Fibroblast of lung (primary cell): ENCODE measurements around the gene NPC1L1. TPM values are rescaled to one million over a fixed set of nuclear protein-coding genes. Genes with fewer than 3 reads are reported as not detected.

ENCODE experiments used
- DNase-seq, 2 donors: peaks; one replicate each; pipeline versions ENCODE4 v3.0.0 to v3.0.0-alpha.2; 2010; ENCODE audit warnings: low read depth in 2 of 2
- H2AFZ ChIP-seq: 2 replicates; pipeline ENCODE4 v1.5.1; 2012; ENCODE audit warnings: low read length, control low read depth, inconsistent platforms
- H3K27ac ChIP-seq: 2 replicates; pipeline ENCODE4 v1.5.1; 2011; ENCODE audit warnings: low read length, control low read depth; ENCODE audit not compliant: insufficient read depth
- H3K27me3 ChIP-seq: 2 replicates; pipeline ENCODE4 v1.5.1; 2011; ENCODE audit warnings: mild to moderate bottlenecking, low read length; ENCODE audit not compliant: control insufficient read depth, insufficient read depth
- H3K36me3 ChIP-seq: 2 replicates; pipeline ENCODE4 v1.5.1; 2011; ENCODE audit warnings: low read length; ENCODE audit not compliant: control insufficient read depth, insufficient read depth
- H3K4me1 ChIP-seq: 2 replicates; pipeline ENCODE4 v1.5.1; 2011; ENCODE audit warnings: low read length; ENCODE audit not compliant: control insufficient read depth, insufficient read depth; ENCODE audit errors: extremely low read depth
- H3K4me2 ChIP-seq: 2 replicates; pipeline ENCODE4 v1.5.1; 2011; ENCODE audit warnings: low read length, control low read depth; ENCODE audit not compliant: insufficient read depth; ENCODE audit errors: extremely low read depth
- H3K4me3 ChIP-seq, 4 experiments: fragments of 200-600 bp in 1 of 4; sonication (generic) in 1 of 4; replicated peaks in 1 of 4; 2 replicates each; pipeline ENCODE4 v1.5.1; 2011 to 2016; ENCODE audit warnings: low read length in 4 of 4, low read depth in 3 of 4, mild to moderate bottlenecking in 3 of 4, control low read depth in 2 of 4, inconsistent platforms in 1 of 4, mixed read lengths in 1 of 4; ENCODE audit not compliant: insufficient read depth in 1 of 4; ENCODE audit errors: control extremely low read depth in 1 of 4
- H3K79me2 ChIP-seq: 2 replicates; pipeline ENCODE4 v1.5.1; 2012; ENCODE audit warnings: mild to moderate bottlenecking, low read length, inconsistent platforms; ENCODE audit not compliant: control insufficient read depth, insufficient read depth
- H3K9ac ChIP-seq: 2 replicates; pipeline ENCODE4 v1.5.1; 2011; ENCODE audit warnings: mild to moderate bottlenecking, low read length, control low read depth; ENCODE audit not compliant: insufficient read depth
- H3K9me3 ChIP-seq: 2 replicates; pipeline ENCODE4 v1.5.1; 2012; ENCODE audit warnings: low read depth, low read length; ENCODE audit not compliant: control insufficient read depth, insufficient read depth
- H4K20me1 ChIP-seq: 2 replicates; pipeline ENCODE4 v1.5.1; 2011; ENCODE audit warnings: low read length; ENCODE audit not compliant: control insufficient read depth, insufficient read depth; ENCODE audit errors: extremely low read depth
- EZH2 ChIP-seq: IDR thresholded peaks from 2 replicates; pipeline ENCODE4 v1.5.1; 2012; ENCODE audit warnings: low read length, control low read depth, mild to moderate bottlenecking; ENCODE audit errors: missing control alignments
- polyA plus RNA-seq, 2 donors: library from polyadenylated mRNA; depleted of rRNA in 1 of 2; stranded (reverse) in 1 of 2; unstranded in 1 of 2; fragments of >200 nt; gene quantifications; 2 replicates each; pipeline ENCODE4 v1.2.1, GENCODE V29; 2011 to 2012; ENCODE audit warnings: missing spikeins in 1 of 2
- total RNA-seq: library from RNA; depleted of rRNA; stranded (reverse); fragments of >200 nt; gene quantifications from 2 replicates; pipeline ENCODE4 v1.2.1, GENCODE V29; 2014
- TF ChIP-seq, protein P1 (sequence below), 2 donors: IDR thresholded peaks in 1 of 2; conservative IDR thresholded peaks in 1 of 2; 1 replicate in 1 of 2; 2 replicates in 1 of 2; pipeline ENCODE4 v1.5.1; 2011 to 2012; ENCODE audit warnings: low read length in 2 of 2, control low read depth in 1 of 2, inconsistent platforms in 1 of 2, low read depth in 1 of 2, mild to moderate bottlenecking in 1 of 2

The NPC1L1 gene
- total and polyA plus RNA-seq, 2 donors (not counting 1 experiment from before 2014, with no cell fraction given): under 0.01 to 0.05 TPM

DNA sequence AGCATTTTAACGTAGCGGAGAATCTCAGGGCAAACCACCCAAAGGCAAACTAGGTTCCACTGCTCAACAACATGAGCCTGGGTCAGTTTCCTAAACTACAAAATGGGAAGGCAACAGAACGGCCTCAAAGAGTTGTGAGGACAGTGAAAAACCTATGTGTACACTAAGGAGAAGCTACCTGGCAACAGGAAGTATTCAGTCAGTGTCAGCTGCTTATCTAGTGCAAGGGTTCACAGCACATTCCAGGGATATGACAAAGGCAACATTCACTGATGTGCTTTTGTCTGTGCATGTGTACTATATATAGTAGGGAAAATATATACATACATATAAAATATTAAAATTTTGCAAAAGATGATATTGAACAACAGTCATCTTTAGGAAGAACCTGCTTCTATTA lies 67.8 kb downstream of the NPC1L1 start:
- Histone ChIP-seq H2AFZ (no peak overlapping the region), H3K4me3 (no peak overlapping the region), H3K4me2 (no peak overlapping the region), H3K36me3 (peaks cover 7% of the 10 kb centered on the region), H3K9ac (no peak overlapping the region), H3K9me3 (no peaks in the 10 kb centered on the region), H3K79me2 (peaks cover 31% of the 10 kb centered on the region), H3K27me3 (no peaks in the 10 kb centered on the region), H3K27ac (no peak overlapping the region), H3K4me1 (no peaks in the 10 kb centered on the region), H4K20me1 (no peaks in the 10 kb centered on the region)
- DNase-seq: peak in 1 of 2 donors; percentile 49
- TF ChIP-seq EZH2: no peak
- TF ChIP-seq, protein P1, sequence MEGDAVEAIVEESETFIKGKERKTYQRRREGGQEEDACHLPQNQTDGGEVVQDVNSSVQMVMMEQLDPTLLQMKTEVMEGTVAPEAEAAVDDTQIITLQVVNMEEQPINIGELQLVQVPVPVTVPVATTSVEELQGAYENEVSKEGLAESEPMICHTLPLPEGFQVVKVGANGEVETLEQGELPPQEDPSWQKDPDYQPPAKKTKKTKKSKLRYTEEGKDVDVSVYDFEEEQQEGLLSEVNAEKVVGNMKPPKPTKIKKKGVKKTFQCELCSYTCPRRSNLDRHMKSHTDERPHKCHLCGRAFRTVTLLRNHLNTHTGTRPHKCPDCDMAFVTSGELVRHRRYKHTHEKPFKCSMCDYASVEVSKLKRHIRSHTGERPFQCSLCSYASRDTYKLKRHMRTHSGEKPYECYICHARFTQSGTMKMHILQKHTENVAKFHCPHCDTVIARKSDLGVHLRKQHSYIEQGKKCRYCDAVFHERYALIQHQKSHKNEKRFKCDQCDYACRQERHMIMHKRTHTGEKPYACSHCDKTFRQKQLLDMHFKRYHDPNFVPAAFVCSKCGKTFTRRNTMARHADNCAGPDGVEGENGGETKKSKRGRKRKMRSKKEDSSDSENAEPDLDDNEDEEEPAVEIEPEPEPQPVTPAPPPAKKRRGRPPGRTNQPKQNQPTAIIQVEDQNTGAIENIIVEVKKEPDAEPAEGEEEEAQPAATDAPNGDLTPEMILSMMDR (conservative IDR thresholded peaks at IDR 0.05 in 1 of 2, IDR thresholded peaks at IDR 0.05 in 1 of 2; ENCODE audit: low read depth in 1 of 2, low read length in 2 of 2): no peak

DNA sequence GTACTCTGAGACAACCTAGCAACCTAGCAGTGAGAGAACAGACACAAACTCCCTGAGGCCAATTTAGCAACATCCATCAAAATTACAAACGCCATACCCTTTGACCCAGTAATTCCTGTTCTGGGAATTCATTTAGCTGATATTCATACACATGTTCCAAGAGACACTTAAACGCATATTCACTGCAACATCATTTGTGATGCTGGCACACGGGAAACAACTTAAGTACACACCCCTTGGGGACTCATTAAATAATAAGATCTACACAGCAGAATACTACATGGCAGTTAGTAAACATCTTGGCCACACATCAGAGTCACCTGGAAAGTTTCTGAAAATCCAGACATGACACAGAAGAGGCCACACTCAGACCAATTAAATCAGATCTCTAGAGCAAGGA lies 68.3 kb downstream of the NPC1L1 start:
- Histone ChIP-seq H3K4me3 (no peak overlapping the region), H3K4me2 (no peak overlapping the region), H3K36me3 (peaks cover 7% of the 10 kb centered on the region), H3K9me3 (no peaks in the 10 kb centered on the region), H3K4me1 (no peaks in the 10 kb centered on the region), H3K9ac (no peak overlapping the region), H4K20me1 (no peaks in the 10 kb centered on the region), H2AFZ (no peak overlapping the region), H3K27me3 (no peaks in the 10 kb centered on the region), H3K79me2 (peaks cover 31% of the 10 kb centered on the region), H3K27ac (no peak overlapping the region)
- no peak for TF ChIP-seq EZH2
- TF ChIP-seq, protein P1 (conservative IDR thresholded peaks at IDR 0.05 in 1 of 2, IDR thresholded peaks at IDR 0.05 in 1 of 2; ENCODE audit: low read depth in 1 of 2, low read length in 2 of 2): no peak
- DNase-seq: no peak

GRCh38 chr7:44471850-44472249 lies 69.3 kb downstream of the NPC1L1 start:
- Histone ChIP-seq H2AFZ (no peak overlapping the region), H3K9ac (no peak overlapping the region), H3K27ac (no peak overlapping the region), H3K27me3 (no peaks in the 10 kb centered on the region), H3K79me2 (peaks cover 29% of the 10 kb centered on the region), H3K36me3 (peaks cover 6% of the 10 kb centered on the region), H3K4me2 (no peak overlapping the region), H3K4me1 (no peaks in the 10 kb centered on the region), H3K9me3 (no peaks in the 10 kb centered on the region), H3K4me3 (no peak overlapping the region), H4K20me1 (no peaks in the 10 kb centered on the region)
- no peak for TF ChIP-seq EZH2
- TF ChIP-seq, protein P1 (conservative IDR thresholded peaks at IDR 0.05 in 1 of 2, IDR thresholded peaks at IDR 0.05 in 1 of 2; ENCODE audit: low read depth in 1 of 2, low read length in 2 of 2): no peak
- DNase-seq: peak in 1 of 2 donors; percentile 25
